Measurements from ENCODE around the gene KLK15. TPM values are rescaled to one million over a fixed set of nuclear protein-coding genes. Genes with fewer than 3 reads are reported as not detected.

KLK15 gene
- total RNA-seq, 1 experiment from 2014 or later: not detected

DNA sequence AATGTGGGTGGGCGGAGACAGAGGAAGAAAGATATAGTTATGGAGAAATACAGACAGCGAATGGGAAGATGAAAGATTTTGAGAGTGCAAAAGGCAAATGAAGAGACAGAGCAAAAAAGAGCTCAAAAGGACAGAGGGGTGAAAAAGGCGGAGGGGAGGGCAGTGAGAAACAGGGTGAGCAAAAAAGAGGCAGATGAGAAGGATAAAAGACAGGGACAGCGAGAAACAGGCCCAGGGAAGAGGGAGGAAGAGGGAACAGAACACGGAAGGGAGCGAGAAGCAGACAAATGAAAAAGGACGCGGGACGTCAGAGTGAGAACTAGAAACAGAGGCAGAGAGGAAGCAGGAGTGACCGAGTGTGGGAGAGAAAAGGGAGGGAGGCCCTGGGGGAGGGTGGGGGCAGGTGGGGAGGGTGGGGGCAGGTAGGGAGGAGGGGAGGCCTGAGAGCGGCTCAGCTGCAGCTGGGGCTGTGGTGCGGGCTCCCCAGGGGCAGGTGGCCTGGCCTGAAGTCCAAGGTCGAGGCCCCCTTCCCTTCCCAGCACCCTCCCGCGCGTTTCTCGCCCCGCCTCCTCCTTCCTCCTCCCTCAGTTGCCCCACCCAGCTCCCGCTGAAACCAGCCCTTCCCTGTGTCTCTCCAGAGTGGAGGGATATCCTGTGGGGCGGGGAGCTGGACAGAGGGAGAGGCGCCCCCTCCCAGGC, 12.7 kb downstream of the KLK15 start:
- DNase-seq: no peak
- no peaks in the 10 kb centered on the region for H3K9me3 ChIP-seq (ENCODE audit: low read length)
- no peaks in the 10 kb centered on the region for H3K79me2 ChIP-seq (ENCODE audit: low read length)
- peaks cover 30% of the 10 kb centered on the region for H3K4me1 ChIP-seq (ENCODE audit: low read length)
- H2AFZ ChIP-seq (ENCODE audit: low read length): no peak overlapping the region
- peak overlapping the region; percentile 13; the same call in 1 of the 2 replicates for H3K4me3 ChIP-seq (ENCODE audit: low read length)
- H3K9me2 ChIP-seq (replicated peaks; ENCODE audit: insufficient read depth, low read length): no peaks in the 10 kb centered on the region
- H4K20me1 ChIP-seq (ENCODE audit: insufficient read depth, low read depth, low read length): no peaks in the 10 kb centered on the region
- H3K27ac ChIP-seq (ENCODE audit: low read length): no peak overlapping the region
- H3K4me2 ChIP-seq (ENCODE audit: low read depth, low read length, poor library complexity, severe bottlenecking): peak overlapping the region; percentile 47
- H3K27me3 ChIP-seq (ENCODE audit: low read length): no peaks in the 10 kb centered on the region; the same call in 1 of the 2 replicates
- no peaks in the 10 kb centered on the region for H3K36me3 ChIP-seq (ENCODE audit: insufficient read depth, low read length)
- peak overlapping the region; percentile 54 for H3K9ac ChIP-seq (ENCODE audit: low read length)

DNA sequence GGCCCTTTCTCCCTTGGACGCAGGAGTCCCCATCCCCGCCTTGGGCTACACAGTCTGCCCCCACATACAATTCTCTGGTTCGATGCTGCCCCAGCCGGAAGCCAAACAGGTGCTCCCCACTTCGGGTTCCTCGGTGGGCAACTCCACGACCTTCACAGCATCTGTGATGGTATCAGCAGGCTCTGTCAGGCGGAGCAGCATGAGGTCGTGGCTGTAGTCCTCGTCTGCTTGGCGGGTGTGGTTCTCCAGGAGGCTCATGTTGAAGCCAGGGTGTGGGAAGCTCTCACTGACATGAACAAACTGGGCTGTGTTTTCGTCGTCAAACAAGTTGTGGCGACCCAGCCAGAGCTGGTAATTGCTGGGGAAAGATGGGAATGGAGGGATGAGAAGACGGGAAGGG, 13.3 kb downstream of the KLK15 start:
- Histone ChIP-seq H3K36me3 (ENCODE audit: insufficient read depth, low read length) (no peaks in the 10 kb centered on the region), H3K79me2 (ENCODE audit: low read length) (no peaks in the 10 kb centered on the region), H3K4me1 (ENCODE audit: low read length) (peaks cover 30% of the 10 kb centered on the region), H2AFZ (ENCODE audit: low read length) (no peak overlapping the region), H4K20me1 (ENCODE audit: insufficient read depth, low read depth, low read length) (no peaks in the 10 kb centered on the region), H3K9ac (ENCODE audit: low read length) (no peak overlapping the region), H3K4me3 (ENCODE audit: low read length) (peak overlapping the region; percentile 13; the same call in 1 of the 2 replicates), H3K9me3 (ENCODE audit: low read length) (peaks cover 3% of the 10 kb centered on the region; the same call in 1 of the 2 replicates), H3K27me3 (ENCODE audit: low read length) (peaks cover 1% of the 10 kb centered on the region; the same call in 1 of the 2 replicates), H3K9me2 (replicated peaks; ENCODE audit: insufficient read depth, low read length) (no peaks in the 10 kb centered on the region), H3K4me2 (ENCODE audit: low read depth, low read length, poor library complexity, severe bottlenecking) (peak overlapping the region; percentile 47), H3K27ac (ENCODE audit: low read length) (no peak overlapping the region)
- no peak for DNase-seq

DNA sequence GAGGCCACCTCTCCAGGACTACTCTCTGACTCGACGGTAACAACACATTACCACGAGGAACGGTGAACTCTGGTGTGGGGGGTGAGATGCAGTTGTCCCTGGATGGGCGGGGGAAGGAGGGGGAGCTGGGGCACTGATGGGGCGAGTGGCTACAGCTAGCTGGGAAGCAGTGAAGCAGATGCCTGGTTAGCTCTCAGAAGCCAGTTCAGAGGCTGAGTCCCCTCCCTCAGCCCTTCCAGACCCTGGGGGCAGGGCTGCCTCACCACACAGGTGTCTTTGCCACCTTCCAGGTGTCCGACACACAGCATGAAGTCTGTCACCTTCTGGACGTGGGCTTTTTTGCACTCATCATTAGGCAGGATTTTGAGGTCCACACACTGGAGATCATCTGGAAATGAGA, 13.7 kb downstream of the KLK15 start:
- Histone ChIP-seq H3K9me2 (replicated peaks; ENCODE audit: insufficient read depth, low read length) (no peaks in the 10 kb centered on the region), H3K27me3 (ENCODE audit: low read length) (peaks cover 4% of the 10 kb centered on the region; the same call in 1 of the 2 replicates), H3K4me2 (ENCODE audit: low read depth, low read length, poor library complexity, severe bottlenecking) (no peak overlapping the region), H3K4me1 (ENCODE audit: low read length) (peaks cover 30% of the 10 kb centered on the region), H3K9ac (ENCODE audit: low read length) (no peak overlapping the region), H3K36me3 (ENCODE audit: insufficient read depth, low read length) (no peaks in the 10 kb centered on the region), H2AFZ (ENCODE audit: low read length) (no peak overlapping the region), H3K27ac (ENCODE audit: low read length) (no peak overlapping the region), H3K9me3 (ENCODE audit: low read length) (peaks cover 3% of the 10 kb centered on the region; the same call in 1 of the 2 replicates), H4K20me1 (ENCODE audit: insufficient read depth, low read depth, low read length) (no peaks in the 10 kb centered on the region), H3K4me3 (ENCODE audit: low read length) (no peak overlapping the region), H3K79me2 (ENCODE audit: low read length) (no peaks in the 10 kb centered on the region)
- DNase-seq: no peak

DNA sequence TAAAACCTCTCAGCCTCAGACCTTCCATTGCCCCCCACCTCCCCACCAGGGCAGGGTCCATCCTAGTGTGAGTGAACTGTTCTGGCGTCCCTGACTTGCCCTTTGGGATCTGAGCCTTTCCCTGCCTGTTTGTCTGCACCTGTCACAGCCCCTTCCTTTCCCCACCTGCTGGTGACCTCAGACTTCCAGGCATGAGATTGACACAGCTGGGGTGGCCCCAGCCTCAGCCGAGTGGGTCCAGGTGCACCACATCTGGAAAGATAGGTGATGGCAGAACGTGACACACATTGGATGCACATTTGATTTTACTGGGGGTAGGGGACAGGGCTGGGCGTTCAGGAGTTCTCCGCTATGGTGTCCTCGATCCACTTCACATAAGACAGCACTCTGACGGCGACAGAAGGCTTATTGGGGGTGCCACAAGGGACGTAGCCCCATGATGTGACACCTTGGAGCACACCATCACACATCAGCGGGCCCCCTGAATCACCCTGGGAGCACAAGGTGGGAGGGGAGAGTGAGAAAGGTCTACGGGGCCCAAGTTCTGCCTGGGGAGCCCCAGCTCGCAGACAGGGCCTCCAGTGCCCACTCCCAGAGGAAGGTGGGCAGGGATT, 14.4 kb downstream of the KLK15 start:
- Histone ChIP-seq H3K9me2 (replicated peaks; ENCODE audit: insufficient read depth, low read length) (no peaks in the 10 kb centered on the region), H3K27ac (ENCODE audit: low read length) (no peak overlapping the region), H4K20me1 (ENCODE audit: insufficient read depth, low read depth, low read length) (no peaks in the 10 kb centered on the region), H3K4me1 (ENCODE audit: low read length) (peaks cover 30% of the 10 kb centered on the region), H3K9me3 (ENCODE audit: low read length) (peaks cover 3% of the 10 kb centered on the region; the same call in 1 of the 2 replicates), H3K27me3 (ENCODE audit: low read length) (peaks cover 4% of the 10 kb centered on the region; the same call in 1 of the 2 replicates), H3K36me3 (ENCODE audit: insufficient read depth, low read length) (no peaks in the 10 kb centered on the region), H2AFZ (ENCODE audit: low read length) (no peak overlapping the region), H3K79me2 (ENCODE audit: low read length) (no peaks in the 10 kb centered on the region), H3K4me2 (ENCODE audit: low read depth, low read length, poor library complexity, severe bottlenecking) (no peak overlapping the region), H3K9ac (ENCODE audit: low read length) (no peak overlapping the region), H3K4me3 (ENCODE audit: low read length) (no peak overlapping the region)
- DNase-seq: no peak

DNA sequence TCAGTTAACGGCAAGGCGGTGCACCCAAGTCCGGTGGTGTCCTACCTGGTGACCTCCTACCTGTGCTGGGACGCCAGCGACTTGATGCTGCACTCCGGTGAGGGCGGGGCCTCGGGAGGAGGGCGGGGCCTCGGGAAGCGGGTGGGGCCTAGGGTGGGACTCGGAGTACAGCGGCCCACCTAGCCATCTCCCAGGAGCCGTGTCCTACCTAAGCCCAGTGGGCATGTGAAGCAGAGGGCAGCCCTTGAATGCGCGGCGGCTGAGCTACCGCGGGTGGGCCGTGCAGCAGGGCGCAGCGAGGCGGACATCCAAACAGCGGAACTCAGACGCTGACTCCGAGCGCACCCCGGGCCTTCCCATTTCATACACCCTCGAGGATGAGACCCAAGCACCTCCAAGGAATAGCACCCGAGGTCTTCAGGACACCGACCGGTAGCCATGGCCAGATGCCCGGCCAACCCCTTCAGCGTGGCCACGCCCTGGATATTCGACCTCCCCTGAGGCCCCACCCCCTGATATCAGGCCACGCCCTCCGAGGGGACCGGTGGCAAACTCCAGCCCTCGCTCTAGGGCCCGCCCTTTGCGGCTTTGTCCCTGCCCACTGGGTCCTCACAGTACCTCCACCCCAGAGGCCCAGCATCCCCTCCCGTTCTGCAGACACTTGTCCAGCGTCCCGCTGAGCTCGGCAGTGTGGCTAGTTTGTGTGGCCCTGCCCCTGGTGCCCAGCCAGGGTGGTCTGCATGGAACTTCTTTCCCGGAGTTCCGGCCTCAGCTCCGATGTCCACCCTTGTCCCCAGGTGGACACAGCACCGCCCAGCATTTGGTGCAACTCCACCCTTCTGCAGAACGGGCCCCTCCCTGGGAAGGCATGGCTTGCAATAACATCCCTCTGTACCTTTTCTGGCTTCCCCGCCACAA, 15.2 kb downstream of the KLK15 start:
- Histone ChIP-seq H3K9me3 (ENCODE audit: low read length) (peaks cover 3% of the 10 kb centered on the region; the same call in 1 of the 2 replicates), H3K4me2 (ENCODE audit: low read depth, low read length, poor library complexity, severe bottlenecking) (peak overlapping the region; percentile 10), H3K36me3 (ENCODE audit: insufficient read depth, low read length) (no peaks in the 10 kb centered on the region), H3K4me3 (ENCODE audit: low read length) (no peak overlapping the region), H2AFZ (ENCODE audit: low read length) (no peak overlapping the region), H3K79me2 (ENCODE audit: low read length) (no peaks in the 10 kb centered on the region), H3K9ac (ENCODE audit: low read length) (no peak overlapping the region), H3K9me2 (replicated peaks; ENCODE audit: insufficient read depth, low read length) (no peaks in the 10 kb centered on the region), H4K20me1 (ENCODE audit: insufficient read depth, low read depth, low read length) (no peaks in the 10 kb centered on the region), H3K27me3 (ENCODE audit: low read length) (peaks cover 4% of the 10 kb centered on the region; the same call in 1 of the 2 replicates), H3K4me1 (ENCODE audit: low read length) (peaks cover 24% of the 10 kb centered on the region), H3K27ac (ENCODE audit: low read length) (no peak overlapping the region)
- peak; percentile 73 for DNase-seq

DNA sequence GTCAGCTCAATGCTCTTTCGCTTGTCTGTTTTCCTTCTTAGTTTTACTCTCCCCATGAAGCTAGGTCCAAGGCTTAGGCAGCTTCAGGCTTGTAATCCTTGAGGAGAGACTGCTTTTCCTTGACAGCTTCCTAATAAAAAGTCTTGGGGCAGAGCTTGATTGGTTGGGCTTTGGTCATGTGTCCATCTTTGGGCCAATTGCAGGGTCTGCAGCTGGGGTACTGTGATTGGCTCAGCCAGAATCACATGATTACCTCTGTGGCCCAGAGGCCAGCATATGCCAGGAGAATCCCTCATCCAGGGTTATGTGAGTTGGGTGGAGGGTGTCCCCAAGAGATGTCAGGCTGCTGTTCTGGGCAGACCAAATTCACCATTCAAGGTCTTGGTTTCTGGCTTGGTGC, 17.9 kb downstream of the KLK15 start:
- Histone ChIP-seq H3K27ac (ENCODE audit: low read length) (no peak overlapping the region), H2AFZ (ENCODE audit: low read length) (no peak overlapping the region), H4K20me1 (ENCODE audit: insufficient read depth, low read depth, low read length) (no peaks in the 10 kb centered on the region), H3K9ac (ENCODE audit: low read length) (no peak overlapping the region), H3K79me2 (ENCODE audit: low read length) (no peaks in the 10 kb centered on the region), H3K4me2 (ENCODE audit: low read depth, low read length, poor library complexity, severe bottlenecking) (no peak overlapping the region), H3K4me3 (ENCODE audit: low read length) (no peak overlapping the region), H3K9me3 (ENCODE audit: low read length) (peaks cover 3% of the 10 kb centered on the region; the same call in 1 of the 2 replicates), H3K9me2 (replicated peaks; ENCODE audit: insufficient read depth, low read length) (no peaks in the 10 kb centered on the region), H3K27me3 (ENCODE audit: low read length) (peaks cover 4% of the 10 kb centered on the region; the same call in 1 of the 2 replicates), H3K4me1 (ENCODE audit: low read length) (peaks cover 16% of the 10 kb centered on the region), H3K36me3 (ENCODE audit: insufficient read depth, low read length) (no peaks in the 10 kb centered on the region)
- peak; percentile 46 for DNase-seq

DNA sequence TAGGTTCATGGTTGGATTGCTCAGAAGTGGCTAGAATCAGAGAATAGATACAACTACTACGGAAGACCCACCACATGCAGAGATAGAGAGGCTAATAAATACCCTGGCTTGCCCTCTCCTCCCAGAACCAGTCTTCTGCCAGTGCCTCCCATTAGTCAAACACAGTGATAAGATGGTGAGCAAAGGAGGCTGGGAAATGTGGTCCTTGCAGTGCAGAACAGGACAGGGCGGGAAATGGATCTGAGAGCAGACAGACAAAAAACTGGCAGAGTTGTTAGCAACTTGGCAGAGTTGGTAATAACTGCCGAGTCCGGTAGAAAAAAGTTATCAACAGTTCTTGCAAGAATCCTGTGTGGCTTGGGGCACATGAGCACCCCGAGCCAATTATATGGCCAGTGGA, 18.5 kb downstream of the KLK15 start:
- Histone ChIP-seq H3K36me3 (ENCODE audit: insufficient read depth, low read length) (no peaks in the 10 kb centered on the region), H3K4me2 (ENCODE audit: low read depth, low read length, poor library complexity, severe bottlenecking) (no peak overlapping the region), H3K79me2 (ENCODE audit: low read length) (no peaks in the 10 kb centered on the region), H4K20me1 (ENCODE audit: insufficient read depth, low read depth, low read length) (no peaks in the 10 kb centered on the region), H3K27me3 (ENCODE audit: low read length) (peaks cover 4% of the 10 kb centered on the region; the same call in 1 of the 2 replicates), H3K9me3 (ENCODE audit: low read length) (peaks cover 3% of the 10 kb centered on the region; the same call in 1 of the 2 replicates), H3K9ac (ENCODE audit: low read length) (no peak overlapping the region), H3K4me3 (ENCODE audit: low read length) (no peak overlapping the region), H3K4me1 (ENCODE audit: low read length) (peaks cover 10% of the 10 kb centered on the region), H3K9me2 (replicated peaks; ENCODE audit: insufficient read depth, low read length) (no peaks in the 10 kb centered on the region), H3K27ac (ENCODE audit: low read length) (no peak overlapping the region), H2AFZ (ENCODE audit: low read length) (no peak overlapping the region)
- peak; percentile 39 for DNase-seq

Measured in Karpas-422 (cell line).